Measurements from ENCODE around the gene HIBADH. TPM values are rescaled to one million over a fixed set of nuclear protein-coding genes. Genes with fewer than 3 reads are reported as not detected.
"Not testable (repeated sequence)": the region's sequence is repeated elsewhere in the genome, so short reads cannot be mapped to it uniquely, and the experiment has no call there.

HIBADH gene
- total RNA-seq, 1 experiment from 2014 or later, result 104 TPM

- no peak for DNase-seq (ENCODE audit: extremely low read depth, low read depth)
Measured at GRCh38 chr7:27684491-27684890, 21.8 kb upstream of the HIBADH start.

- no peak for DNase-seq (ENCODE audit: extremely low read depth, low read depth)
Measured at GRCh38 chr7:27680610-27681009, 17.9 kb upstream of the HIBADH start.

GRCh38 chr7:27678617-27679260 lies 16.1 kb upstream of the HIBADH start:
- DNase-seq (ENCODE audit: extremely low read depth, low read depth), result no peak

GRCh38 chr7:27677912-27678612 lies 15.4 kb upstream of the HIBADH start:
- DNase-seq (ENCODE audit: extremely low read depth, low read depth), result peak; percentile 94

GRCh38 chr7:27674126-27674525 lies 11.4 kb upstream of the HIBADH start:
- DNase-seq (ENCODE audit: extremely low read depth, low read depth), result not testable (repeated sequence)

- DNase-seq (ENCODE audit: extremely low read depth, low read depth), result no peak
Measured at GRCh38 chr7:27671675-27672074, 9.0 kb upstream of the HIBADH start.

GRCh38 chr7:27670676-27671075 lies 8.0 kb upstream of the HIBADH start:
- no peak for DNase-seq (ENCODE audit: extremely low read depth, low read depth)

- no peak for DNase-seq (ENCODE audit: extremely low read depth, low read depth)
Measured at GRCh38 chr7:27670177-27670576, 7.5 kb upstream of the HIBADH start.

GRCh38 chr7:27665531-27665930 lies 2.8 kb upstream of the HIBADH start:
- DNase-seq (ENCODE audit: extremely low read depth, low read depth), result no peak

GRCh38 chr7:27663989-27664331 lies 1.3 kb upstream of the HIBADH start:
- no peak for DNase-seq (ENCODE audit: extremely low read depth, low read depth)

- DNase-seq (ENCODE audit: extremely low read depth, low read depth), result no peak
Measured at GRCh38 chr7:27661811-27662489, 733 bp downstream of the HIBADH start.

GRCh38 chr7:27656724-27657123 lies 6.0 kb downstream of the HIBADH start:
- no peak for DNase-seq (ENCODE audit: extremely low read depth, low read depth)

- DNase-seq (ENCODE audit: extremely low read depth, low read depth), result no peak
Measured at GRCh38 chr7:27655184-27655583, 7.5 kb downstream of the HIBADH start.

- DNase-seq (ENCODE audit: extremely low read depth, low read depth), result no peak
Measured at GRCh38 chr7:27652518-27652917, 10.2 kb downstream of the HIBADH start.

GRCh38 chr7:27651702-27652101 lies 11.0 kb downstream of the HIBADH start:
- DNase-seq (ENCODE audit: extremely low read depth, low read depth), result no peak

GRCh38 chr7:27650283-27650682 lies 12.4 kb downstream of the HIBADH start:
- DNase-seq (ENCODE audit: extremely low read depth, low read depth), result no peak

GRCh38 chr7:27647489-27647888 lies 15.2 kb downstream of the HIBADH start:
- no peak for DNase-seq (ENCODE audit: extremely low read depth, low read depth)

GRCh38 chr7:27647046-27647445 lies 15.6 kb downstream of the HIBADH start:
- peak; percentile 81 for DNase-seq (ENCODE audit: extremely low read depth, low read depth)

GRCh38 chr7:27642271-27642670 lies 20.4 kb downstream of the HIBADH start:
- DNase-seq (ENCODE audit: extremely low read depth, low read depth), result no peak

- no peak for DNase-seq (ENCODE audit: extremely low read depth, low read depth)
Measured at GRCh38 chr7:27641581-27642230, 21.0 kb downstream of the HIBADH start.

GRCh38 chr7:27640884-27641574 lies 21.7 kb downstream of the HIBADH start:
- DNase-seq (ENCODE audit: extremely low read depth, low read depth), result no peak

Data from NCI-H460 (cell line).